Fibroblast of lung (primary cell): ENCODE measurements around the gene SDR39U1.

ENCODE experiments used
- CTCF ChIP-seq, 2 donors: IDR thresholded peaks in 1 of 2; conservative IDR thresholded peaks in 1 of 2; 1 replicate in 1 of 2; 2 replicates in 1 of 2; pipeline ENCODE4 v1.5.1; 2011 to 2012; ENCODE audit warnings: low read length in 2 of 2, control low read depth in 1 of 2, inconsistent platforms in 1 of 2, low read depth in 1 of 2, mild to moderate bottlenecking in 1 of 2
- EZH2 ChIP-seq: IDR thresholded peaks from 2 replicates; pipeline ENCODE4 v1.5.1; 2012; ENCODE audit warnings: low read length, control low read depth, mild to moderate bottlenecking; ENCODE audit errors: missing control alignments

DNA sequence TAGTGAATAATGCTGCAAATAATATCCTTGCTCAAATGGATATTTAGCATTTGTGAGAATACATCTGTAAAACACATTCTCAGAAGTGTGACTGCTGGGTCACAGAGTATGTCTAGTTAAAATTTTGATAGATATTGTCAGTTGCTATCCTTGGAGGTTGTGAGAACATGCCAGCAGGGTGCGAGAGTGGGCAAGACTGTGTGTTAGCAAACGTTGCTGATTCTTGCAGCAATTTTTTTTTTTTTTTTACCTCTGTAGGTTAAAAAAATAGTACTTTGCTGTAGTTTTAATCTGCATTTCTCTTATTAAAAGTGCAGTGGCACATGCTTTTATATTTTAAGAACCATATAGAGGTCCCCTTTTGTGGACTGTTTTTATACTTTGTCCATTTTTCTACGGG, 48.3 kb downstream of the SDR39U1 start:
- TF ChIP-seq EZH2 (no peak), CTCF (conservative IDR thresholded peaks at IDR 0.05 in 1 of 2, IDR thresholded peaks at IDR 0.05 in 1 of 2; ENCODE audit: low read depth in 1 of 2, low read length in 2 of 2) (peak in 1 of 2 donors; percentile 1)
